K562 (cell line): ENCODE results near the gene TBC1D5. TPM values are rescaled to one million over a fixed set of nuclear protein-coding genes. Genes with fewer than 3 reads are reported as not detected.
A peak's percentile ranks its signal among the peaks of the same experiment; 100 is the strongest.

ENCODE experiments used
- ATF3 ChIP-seq, 2 experiments: fragments of 450-650 bp in 1 of 2; sonication (generic) in 1 of 2; formaldehyde crosslinking in 1 of 2; IDR thresholded peaks in 1 of 2; conservative IDR thresholded peaks in 1 of 2; 2 replicates each; pipeline versions ENCODE4 v1.6.1 to v1.8.1; 2016 to 2023; ENCODE audit warnings: mild to moderate bottlenecking in 2 of 2, moderate library complexity in 2 of 2, inconsistent platforms in 1 of 2, missing genetic modification reagents in 1 of 2
- E4F1 ChIP-seq: fragments of 250-450 bp; sonication (Bioruptor Pico); IDR thresholded peaks from 2 replicates; pipeline ENCODE4 v1.5.0; 2021; ENCODE audit warnings: mild to moderate bottlenecking, borderline replicate concordance
- GATAD2A ChIP-seq: fragments of 450-650 bp; IDR thresholded peaks from 2 replicates; pipeline ENCODE4 v1.6.1; 2017
- KAT8 ChIP-seq: fragments of 450-650 bp; IDR thresholded peaks from 2 replicates; pipeline ENCODE4 v1.6.1; 2016; ENCODE audit warnings: low read depth, mild to moderate bottlenecking
- MIER1 ChIP-seq: fragments of 450-650 bp; IDR thresholded peaks from 2 replicates; pipeline ENCODE4 v1.6.1; 2016; ENCODE audit warnings: antibody characterized with exemption, mild to moderate bottlenecking, low read depth
- NFIC ChIP-seq: fragments of 450-650 bp; IDR thresholded peaks from 2 replicates; pipeline ENCODE4 v1.6.1; 2017; ENCODE audit warnings: mild to moderate bottlenecking, inconsistent platforms
- POLR2H ChIP-seq: IDR thresholded peaks from 2 replicates; pipeline ENCODE4 v1.6.1; 2016; ENCODE audit warnings: missing genetic modification characterization, low read depth, mild to moderate bottlenecking, control low read depth, missing compliant biosample characterization, moderate library complexity
- PREB ChIP-seq: sonication (generic); formaldehyde crosslinking; IDR thresholded peaks from 2 replicates; pipeline ENCODE4 v1.8.1; 2023; ENCODE audit warnings: mild to moderate bottlenecking, missing genetic modification reagents
- RFX1 ChIP-seq: fragments of 450-650 bp; IDR thresholded peaks from 2 replicates; pipeline ENCODE4 v1.6.1; 2016; ENCODE audit warnings: mild to moderate bottlenecking, moderate library complexity
- SRSF1 ChIP-seq: fragments of 200-400 bp; formaldehyde crosslinking; IDR thresholded peaks from 2 replicates; pipeline ENCODE4 v1.6.1; 2017; ENCODE audit warnings: mild to moderate bottlenecking, low read depth, low read length, moderate library complexity
- TRIM25 ChIP-seq: fragments of 450-650 bp; IDR thresholded peaks from 2 replicates; pipeline ENCODE4 v1.7.0; 2016; ENCODE audit warnings: borderline replicate concordance
- ZNF224 ChIP-seq: sonication (generic); formaldehyde crosslinking; IDR thresholded peaks from 2 replicates; pipeline ENCODE4 v1.8.0; 2022; ENCODE audit warnings: mild to moderate bottlenecking, missing genetic modification reagents
- ZNF316 ChIP-seq: fragments of 450-650 bp; IDR thresholded peaks from 2 replicates; pipeline ENCODE4 v1.6.1; 2016
- ZNF518B ChIP-seq: fragments of 250-450 bp; sonication (Bioruptor Pico); IDR thresholded peaks from 2 replicates; pipeline ENCODE4 v1.5.0; 2021; ENCODE audit warnings: mild to moderate bottlenecking, moderate library complexity
- polyA plus RNA-seq, 8 experiments: library from polyadenylated mRNA; depleted of rRNA in 4 of 8; stranded (reverse) in 5 of 8; unstranded in 3 of 8; fragments of >200 nt; fragmentation: Nextera tagmentation in 2 of 8; fragmentation: Illumina TruSeq in 1 of 8; extraction: Ambion mirVana in 2 of 8; extraction: Trizol in 1 of 8; gene quantifications; 2 replicates each; pipeline versions ENCODE4 v1.2.1 to v1.2.3, GENCODE V29; 2011 to 2014; ENCODE audit warnings: inconsistent platforms in 1 of 8, missing spikeins in 1 of 8
- total RNA-seq, 7 experiments: library from RNA; depleted of rRNA in 6 of 7; stranded (reverse); fragments of >200 nt in 6 of 7; fragmentation: Illumina TruSeq in 2 of 7; extraction: Trizol in 2 of 7; gene quantifications; 2 replicates each; pipeline versions ENCODE4 v1.2.1 to v1.2.3, GENCODE V29; 2011 to 2021; ENCODE audit warnings: low replicate concordance in 1 of 7

TBC1D5 gene
- total and polyA plus RNA-seq, 9 of the 15 experiments (the other 6 are each of a cell fraction or from before 2014, with no cell fraction given) = 2.9 to 38.1 (median 25.6) TPM

GRCh38 chr3:17771177-17772017, 29.0 kb upstream of the TBC1D5 start (continued):
- TF ChIP-seq PREB = no peak
- no peak; the same call in 1 of the 2 replicates for TF ChIP-seq ATF3 (IDR thresholded peaks at IDR 0.05)
- no peak for TF ChIP-seq ATF3 (CRISPR knock-in tag; conservative IDR thresholded peaks at IDR 0.05)
- peak; percentile 54; the same call in 1 of the 2 replicates for TF ChIP-seq MIER1
- TF ChIP-seq NFIC = peak; percentile 60; the same call in 1 of the 2 replicates
- TF ChIP-seq ZNF518B (CRISPR knock-in tag) = no peak
- TF ChIP-seq E4F1 (CRISPR knock-in tag) = no peak
- peak; percentile 94; the same call in 1 of the 2 replicates for TF ChIP-seq GATAD2A
- TF ChIP-seq RFX1 = peak; percentile 3; the same call in 1 of the 2 replicates
- no peak for TF ChIP-seq KAT8
- peak; percentile 99 for TF ChIP-seq ZNF316
- TF ChIP-seq ZNF224 (CRISPR knock-in tag) = no peak
- no peak for TF ChIP-seq POLR2H (tag)
- TF ChIP-seq SRSF1 = no peak
- TF ChIP-seq TRIM25 = 0 out of 2 replicates have a peak, but pooled peaks have one; percentile 53
